ENCODE measurements around the gene CAMK2N2.

The CAMK2N2 gene

GRCh38 chr3:184239221-184239620, 22.1 kb downstream of the CAMK2N2 start:
- no peak overlapping the region for H3K27ac ChIP-seq
- TF ChIP-seq CTCF (IDR thresholded peaks at IDR 0.05): no peak
- DNase-seq (ENCODE audit: low spot score): no peak
- no peak overlapping the region for H3K4me3 ChIP-seq

GRCh38 chr3:184238246-184238818, 23.0 kb downstream of the CAMK2N2 start:
- Histone ChIP-seq H3K27ac (no peak overlapping the region), H3K4me3 (no peak overlapping the region)
- DNase-seq (ENCODE audit: low spot score): no peak
- TF ChIP-seq CTCF (IDR thresholded peaks at IDR 0.05): no peak

- TF ChIP-seq CTCF (IDR thresholded peaks at IDR 0.05): no peak
- Histone ChIP-seq H3K4me3 (no peak overlapping the region), H3K27ac (no peak overlapping the region)
- no peak for DNase-seq (ENCODE audit: low spot score)
Observed at GRCh38 chr3:184237807-184238206, 23.5 kb downstream of the CAMK2N2 start.

GRCh38 chr3:184237211-184237610, 24.1 kb downstream of the CAMK2N2 start:
- Histone ChIP-seq H3K27ac (no peak overlapping the region), H3K4me3 (no peak overlapping the region)
- no peak for TF ChIP-seq CTCF (IDR thresholded peaks at IDR 0.05)
- no peak for DNase-seq (ENCODE audit: low spot score)

GRCh38 chr3:184236636-184237035, 24.7 kb downstream of the CAMK2N2 start:
- no peak for DNase-seq (ENCODE audit: low spot score)
- Histone ChIP-seq H3K4me3 (no peak overlapping the region), H3K27ac (no peak overlapping the region)
- TF ChIP-seq CTCF (IDR thresholded peaks at IDR 0.05): no peak

GRCh38 chr3:184236033-184236410, 25.3 kb downstream of the CAMK2N2 start:
- DNase-seq (ENCODE audit: low spot score): no peak
- no peak for TF ChIP-seq CTCF (IDR thresholded peaks at IDR 0.05)
- Histone ChIP-seq H3K27ac (no peak overlapping the region), H3K4me3 (no peak overlapping the region)

GRCh38 chr3:184235381-184236032, 25.8 kb downstream of the CAMK2N2 start:
- Histone ChIP-seq H3K4me3 (no peak overlapping the region), H3K27ac (no peak overlapping the region)
- no peak for TF ChIP-seq CTCF (IDR thresholded peaks at IDR 0.05)
- DNase-seq (ENCODE audit: low spot score): no peak
